Measurements from ENCODE around the gene THAP7. TPM values are rescaled to one million over a fixed set of nuclear protein-coding genes. Genes with fewer than 3 reads are reported as not detected.
A peak's percentile ranks its signal among the peaks of the same experiment; 100 is the strongest.

The THAP7 gene
- total and polyA plus RNA-seq, 2 of the 13 experiments (the other 11 are each of a cell fraction or from before 2014, with no cell fraction given) = 13.0 to 25.5 TPM

DNA sequence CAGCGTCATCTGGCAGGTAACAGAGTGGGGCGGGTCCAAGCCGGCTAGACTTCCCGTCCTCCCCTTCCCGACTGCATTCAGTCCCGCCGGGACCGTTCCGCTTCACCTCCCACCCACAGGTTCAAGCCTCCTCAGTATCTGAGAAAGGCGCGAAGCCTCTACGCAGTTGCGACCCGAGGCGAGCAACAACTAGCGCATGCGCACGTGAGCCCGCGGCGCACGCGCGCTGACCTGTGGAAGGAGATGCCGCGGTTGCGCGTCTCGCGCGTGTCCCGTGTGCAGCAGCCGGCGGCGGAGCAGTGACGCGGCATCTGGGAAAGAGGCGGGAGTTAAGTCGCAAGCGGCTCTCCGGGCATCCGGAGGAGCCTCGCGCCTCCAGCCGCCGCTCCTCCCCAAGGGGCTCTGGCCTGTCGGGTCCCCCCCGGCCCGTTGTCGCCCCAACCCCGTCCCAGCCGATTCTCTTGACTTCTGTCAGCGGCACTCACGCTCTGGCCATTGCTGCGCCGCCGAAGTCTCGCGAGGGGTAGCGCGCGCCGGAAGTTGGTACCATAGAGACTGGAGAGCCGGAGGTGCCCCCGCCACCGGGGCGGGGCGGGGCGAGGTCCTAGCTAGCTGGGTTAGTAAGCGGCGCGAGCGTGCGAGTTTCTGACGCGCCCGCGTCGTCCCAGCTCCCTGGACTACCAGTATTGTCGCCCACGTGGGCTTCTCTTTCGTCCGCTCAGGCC is at the start of gene THAP7 (continued):
- TF ChIP-seq ARID4A (CRISPR knock-in tag; IDR thresholded peaks at IDR 0.05; ENCODE audit: borderline replicate concordance) = peak; percentile 90
- no peak for TF ChIP-seq FIP1L1 (IDR thresholded peaks at IDR 0.05; ENCODE audit: borderline replicate concordance, insufficient read depth, low read depth, low read length)
- no peak for TF ChIP-seq GPBP1L1 (CRISPR knock-in tag; IDR thresholded peaks at IDR 0.05)
- TF ChIP-seq ZNF414 (CRISPR knock-in tag; IDR thresholded peaks at IDR 0.05) = peak; percentile 89; the same call in 1 of the 2 replicates
- peak; percentile 68 for TF ChIP-seq UBTF (CRISPR knock-in tag; IDR thresholded peaks at IDR 0.05)
- peak; percentile 7; the same call in 1 of the 2 replicates for TF ChIP-seq TGIF2 (CRISPR knock-in tag; IDR thresholded peaks at IDR 0.05)
- TF ChIP-seq XRCC5 (optimal IDR thresholded peaks at IDR 0.05; ENCODE audit: low read length) = no peak
- TF ChIP-seq RXRB (CRISPR knock-in tag; IDR thresholded peaks at IDR 0.05; ENCODE audit: borderline replicate concordance) = peak; percentile 31
- TF ChIP-seq HMGA1 (CRISPR knock-in tag; conservative IDR thresholded peaks at IDR 0.05) = no peak
- peak; percentile 83 to 85 for TF ChIP-seq POLR2A (IDR thresholded peaks at IDR 0.05; ENCODE audit: insufficient read depth in 1 of 2, low read depth in 2 of 2, low read length in 2 of 2)
- TF ChIP-seq, protein P1, sequence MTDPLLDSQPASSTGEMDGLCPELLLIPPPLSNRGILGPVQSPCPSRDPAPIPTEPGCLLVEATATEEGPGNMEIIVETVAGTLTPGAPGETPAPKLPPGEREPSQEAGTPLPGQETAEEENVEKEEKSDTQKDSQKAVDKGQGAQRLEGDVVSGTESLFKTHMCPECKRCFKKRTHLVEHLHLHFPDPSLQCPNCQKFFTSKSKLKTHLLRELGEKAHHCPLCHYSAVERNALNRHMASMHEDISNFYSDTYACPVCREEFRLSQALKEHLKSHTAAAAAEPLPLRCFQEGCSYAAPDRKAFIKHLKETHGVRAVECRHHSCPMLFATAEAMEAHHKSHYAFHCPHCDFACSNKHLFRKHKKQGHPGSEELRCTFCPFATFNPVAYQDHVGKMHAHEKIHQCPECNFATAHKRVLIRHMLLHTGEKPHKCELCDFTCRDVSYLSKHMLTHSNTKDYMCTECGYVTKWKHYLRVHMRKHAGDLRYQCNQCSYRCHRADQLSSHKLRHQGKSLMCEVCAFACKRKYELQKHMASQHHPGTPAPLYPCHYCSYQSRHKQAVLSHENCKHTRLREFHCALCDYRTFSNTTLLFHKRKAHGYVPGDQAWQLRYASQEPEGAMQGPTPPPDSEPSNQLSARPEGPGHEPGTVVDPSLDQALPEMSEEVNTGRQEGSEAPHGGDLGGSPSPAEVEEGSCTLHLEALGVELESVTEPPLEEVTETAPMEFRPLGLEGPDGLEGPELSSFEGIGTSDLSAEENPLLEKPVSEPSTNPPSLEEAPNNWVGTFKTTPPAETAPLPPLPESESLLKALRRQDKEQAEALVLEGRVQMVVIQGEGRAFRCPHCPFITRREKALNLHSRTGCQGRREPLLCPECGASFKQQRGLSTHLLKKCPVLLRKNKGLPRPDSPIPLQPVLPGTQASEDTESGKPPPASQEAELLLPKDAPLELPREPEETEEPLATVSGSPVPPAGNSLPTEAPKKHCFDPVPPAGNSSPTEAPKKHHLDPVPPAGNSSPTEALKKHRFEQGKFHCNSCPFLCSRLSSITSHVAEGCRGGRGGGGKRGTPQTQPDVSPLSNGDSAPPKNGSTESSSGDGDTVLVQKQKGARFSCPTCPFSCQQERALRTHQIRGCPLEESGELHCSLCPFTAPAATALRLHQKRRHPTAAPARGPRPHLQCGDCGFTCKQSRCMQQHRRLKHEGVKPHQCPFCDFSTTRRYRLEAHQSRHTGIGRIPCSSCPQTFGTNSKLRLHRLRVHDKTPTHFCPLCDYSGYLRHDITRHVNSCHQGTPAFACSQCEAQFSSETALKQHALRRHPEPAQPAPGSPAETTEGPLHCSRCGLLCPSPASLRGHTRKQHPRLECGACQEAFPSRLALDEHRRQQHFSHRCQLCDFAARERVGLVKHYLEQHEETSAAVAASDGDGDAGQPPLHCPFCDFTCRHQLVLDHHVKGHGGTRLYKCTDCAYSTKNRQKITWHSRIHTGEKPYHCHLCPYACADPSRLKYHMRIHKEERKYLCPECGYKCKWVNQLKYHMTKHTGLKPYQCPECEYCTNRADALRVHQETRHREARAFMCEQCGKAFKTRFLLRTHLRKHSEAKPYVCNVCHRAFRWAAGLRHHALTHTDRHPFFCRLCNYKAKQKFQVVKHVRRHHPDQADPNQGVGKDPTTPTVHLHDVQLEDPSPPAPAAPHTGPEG (CRISPR knock-in tag; IDR thresholded peaks at IDR 0.05) = no peak
